GM18861 (cell line): ENCODE results near the gene MSMO1.
"Not testable (repeated sequence)": the region's sequence is repeated elsewhere in the genome, so short reads cannot be mapped to it uniquely, and the experiment has no call there.

Experiments used
- ATAC-seq: cut with Tn5 transposase; IDR thresholded peaks from one replicate; pipeline ENCODE4 v1.9.1; 2021; ENCODE audit not compliant: unreplicated experiment

Gene MSMO1

DNA sequence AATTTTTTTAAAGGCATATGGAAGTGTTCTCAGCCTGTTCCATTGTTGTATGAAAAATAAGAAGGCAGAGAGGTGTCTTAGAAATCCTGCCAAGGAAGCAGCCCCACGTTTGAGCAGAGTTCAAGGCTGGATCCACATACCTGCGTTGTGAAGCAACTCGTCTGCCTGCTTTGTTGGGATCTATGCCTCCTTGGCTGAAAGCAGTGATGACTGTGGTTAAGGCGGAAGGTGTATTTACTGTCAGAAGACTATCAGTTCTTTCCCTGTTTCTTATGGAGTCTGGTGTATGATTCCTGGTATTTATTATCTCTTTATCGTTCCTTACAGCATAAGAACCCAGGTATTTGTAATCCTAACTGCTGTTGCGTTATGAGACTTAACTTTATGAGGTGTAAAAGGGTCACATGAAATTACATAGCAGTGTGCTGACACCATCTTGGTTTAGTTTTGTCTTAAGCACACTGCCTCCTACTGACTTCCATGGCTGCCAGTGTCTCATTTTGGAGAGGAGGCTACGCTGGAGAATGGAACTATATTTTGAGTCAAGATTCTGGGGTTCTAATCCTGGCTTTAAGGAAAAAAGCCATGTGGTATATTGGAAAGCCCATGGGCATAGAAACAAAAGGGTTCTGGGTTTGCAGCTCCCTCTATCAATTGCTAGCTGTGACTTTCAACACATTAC, 3.1 kb upstream of the MSMO1 start:
- no peak for ATAC-seq

DNA sequence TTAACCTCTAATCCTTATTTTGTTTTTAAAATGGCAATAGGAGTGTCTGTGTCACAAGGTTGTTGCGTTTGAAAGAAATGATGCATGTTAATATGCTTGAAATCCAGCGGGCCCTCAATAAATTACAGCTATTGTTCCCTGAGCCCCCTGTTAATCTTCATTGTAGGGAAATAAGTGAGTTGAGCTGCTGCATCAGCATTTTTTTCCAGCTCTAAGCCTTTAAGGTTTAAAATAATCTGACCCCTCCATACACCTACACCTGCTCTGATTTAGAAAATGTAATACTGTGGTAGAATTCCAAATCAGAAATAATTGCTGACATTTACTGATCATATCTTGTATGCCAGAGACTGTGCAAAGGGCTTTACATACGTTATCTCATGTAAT, 2.6 kb upstream of the MSMO1 start:
- ATAC-seq = no peak

DNA sequence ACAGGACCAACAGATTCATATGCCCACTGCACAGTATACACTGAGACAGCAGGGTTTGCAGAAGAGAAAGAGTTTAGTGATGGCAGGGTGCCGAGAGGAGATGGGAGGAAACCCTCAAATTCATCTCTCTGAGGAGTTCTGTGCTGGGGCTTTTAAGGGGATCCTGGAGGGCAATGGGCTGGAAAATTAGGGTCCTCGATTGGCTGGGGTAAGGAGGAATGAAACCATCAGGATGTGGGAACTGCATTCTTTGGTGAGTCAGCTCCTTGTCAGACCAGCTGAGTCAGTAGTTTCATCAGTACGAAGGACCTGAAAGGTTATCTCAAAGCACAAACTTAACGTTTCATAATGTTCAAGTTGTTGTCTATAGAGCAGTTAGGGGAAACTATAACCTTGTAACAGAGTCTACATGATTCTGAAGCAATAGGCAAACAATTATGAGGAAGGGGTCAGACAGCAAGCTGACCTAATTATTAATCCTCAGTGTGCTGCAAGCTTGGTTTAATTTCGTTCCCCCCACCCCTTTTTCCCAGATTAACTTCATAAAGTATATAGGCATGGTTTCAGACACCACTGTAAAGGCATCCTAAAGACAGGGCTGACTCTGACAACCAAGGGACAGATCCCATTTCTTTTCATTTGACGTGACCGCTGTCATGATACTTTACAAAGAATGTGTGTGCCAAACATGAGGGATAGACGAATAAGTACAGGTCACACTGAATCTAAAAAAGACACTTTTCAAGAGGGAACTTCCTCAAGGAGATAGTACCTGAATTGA, 1.5 kb upstream of the MSMO1 start:
- ATAC-seq = no peak

DNA sequence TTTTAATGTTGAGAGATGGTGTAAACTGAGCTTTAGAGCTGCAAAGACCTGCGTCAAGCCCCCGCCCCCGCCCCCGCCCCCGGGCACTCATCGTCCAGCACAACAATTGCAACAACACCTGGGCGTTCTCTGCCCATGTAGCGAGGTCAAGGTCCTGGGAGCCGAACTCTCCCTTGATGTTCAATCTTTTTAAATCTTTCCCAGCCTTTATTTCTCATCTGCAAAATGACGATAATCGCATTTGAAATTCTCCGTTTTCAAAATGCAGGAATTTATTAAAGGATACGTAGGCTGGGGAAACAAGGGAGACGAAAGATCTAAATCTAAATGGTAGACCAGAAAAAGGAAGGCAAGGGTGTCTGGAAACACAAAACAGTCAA, 648 bp upstream of the MSMO1 start:
- ATAC-seq = no peak

- ATAC-seq = no peak
These were observed 594 bp downstream of the MSMO1 start for GRCh38 chr4:165328101-165328425.

DNA sequence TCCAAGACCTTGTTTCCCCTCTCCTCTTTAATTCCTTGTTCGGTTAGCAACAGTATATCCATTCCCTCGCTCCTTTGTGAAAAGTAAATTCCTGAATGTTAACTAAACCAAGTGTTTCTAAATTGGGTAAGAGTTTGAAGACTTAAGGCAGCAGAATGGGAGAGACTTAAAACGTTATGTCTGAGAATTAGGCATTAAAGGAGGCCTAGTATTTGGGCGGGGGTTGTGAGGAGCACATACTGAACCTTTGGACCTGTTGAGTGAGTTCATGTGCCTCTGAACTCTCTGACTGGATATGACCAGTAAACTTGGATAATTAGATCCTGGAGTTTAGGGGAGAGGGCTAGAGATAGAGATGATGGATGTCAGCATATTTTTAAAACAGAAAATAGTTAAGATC, 1.2 kb downstream of the MSMO1 start:
- ATAC-seq = no peak

- ATAC-seq = no peak
These were observed 2.6 kb downstream of the MSMO1 start for GRCh38 chr4:165330071-165330470.

DNA sequence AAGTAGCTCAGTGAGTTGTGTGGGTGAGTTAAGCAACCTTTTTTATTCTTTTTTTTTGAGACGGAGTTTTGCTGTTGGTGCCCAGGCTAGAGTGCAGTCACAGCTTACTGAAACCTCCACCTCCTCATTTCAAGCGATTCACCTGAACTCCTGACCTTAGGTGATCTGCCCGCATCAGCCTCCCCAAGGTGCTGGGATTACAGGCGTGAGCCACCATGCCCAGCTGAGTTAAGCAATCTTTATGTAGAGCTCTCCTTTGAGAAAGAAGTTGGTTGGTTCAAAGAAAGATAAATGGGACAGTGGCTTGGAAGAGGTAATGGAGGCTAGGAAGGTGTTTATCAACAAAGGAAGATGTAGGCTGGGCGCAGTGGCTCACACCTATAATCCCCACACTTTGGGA, 3.2 kb downstream of the MSMO1 start:
- no peak for ATAC-seq

GRCh38 chr4:165331359-165331758, 3.9 kb downstream of the MSMO1 start:
- no peak for ATAC-seq

GRCh38 chr4:165331823-165332222, 4.4 kb downstream of the MSMO1 start:
- ATAC-seq = no peak

DNA sequence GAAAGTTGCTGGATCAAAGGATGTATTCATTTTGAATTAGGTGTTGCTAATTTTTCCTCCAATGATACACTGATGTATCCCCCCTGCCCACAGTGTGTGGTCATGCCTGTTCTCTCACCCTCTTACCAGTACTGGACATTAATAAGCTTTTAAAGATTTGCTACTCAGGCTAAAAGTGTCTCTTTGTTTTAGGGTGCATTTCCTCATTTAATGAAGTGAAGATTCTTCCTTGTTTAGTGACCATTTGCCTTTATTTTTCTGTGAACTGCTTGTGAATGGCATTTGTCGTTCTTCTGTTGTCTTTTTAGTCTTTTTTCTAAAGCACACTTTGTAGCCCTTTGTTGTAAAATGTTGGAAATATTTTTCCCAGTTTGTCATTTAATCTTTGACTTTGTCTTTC, 5.0 kb downstream of the MSMO1 start:
- ATAC-seq = no peak

DNA sequence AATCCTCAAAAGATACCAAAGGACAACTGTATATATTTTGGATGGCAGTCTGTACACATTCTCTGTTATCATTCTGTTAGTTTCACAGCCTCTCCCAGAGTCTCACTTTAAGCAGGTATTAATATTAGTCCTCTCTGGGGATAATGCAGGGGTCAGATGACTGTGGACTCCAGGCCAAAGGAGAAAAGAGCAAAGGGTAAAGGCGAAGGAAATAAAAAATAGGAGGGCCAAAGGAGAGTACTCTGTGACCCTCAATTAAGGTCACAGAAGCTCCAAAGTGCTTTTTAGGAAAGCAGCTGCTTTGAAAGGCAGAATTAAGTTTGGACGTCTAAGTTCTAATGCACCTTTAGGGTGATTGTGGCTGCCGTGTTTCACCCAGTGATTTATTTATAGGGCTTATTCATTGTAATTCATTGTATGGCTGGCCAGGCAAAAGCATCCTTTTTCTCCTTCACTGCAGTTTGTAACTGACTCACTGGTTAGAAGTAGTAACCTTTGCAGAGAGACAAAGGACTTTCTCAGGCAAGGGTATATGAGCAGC, 7.8 kb downstream of the MSMO1 start:
- ATAC-seq = no peak

- no peak for ATAC-seq
These were observed 9.3 kb downstream of the MSMO1 start for GRCh38 chr4:165336743-165337142.

- not testable (repeated sequence) for ATAC-seq
These were observed 14.9 kb downstream of the MSMO1 start for GRCh38 chr4:165342340-165342739.

DNA sequence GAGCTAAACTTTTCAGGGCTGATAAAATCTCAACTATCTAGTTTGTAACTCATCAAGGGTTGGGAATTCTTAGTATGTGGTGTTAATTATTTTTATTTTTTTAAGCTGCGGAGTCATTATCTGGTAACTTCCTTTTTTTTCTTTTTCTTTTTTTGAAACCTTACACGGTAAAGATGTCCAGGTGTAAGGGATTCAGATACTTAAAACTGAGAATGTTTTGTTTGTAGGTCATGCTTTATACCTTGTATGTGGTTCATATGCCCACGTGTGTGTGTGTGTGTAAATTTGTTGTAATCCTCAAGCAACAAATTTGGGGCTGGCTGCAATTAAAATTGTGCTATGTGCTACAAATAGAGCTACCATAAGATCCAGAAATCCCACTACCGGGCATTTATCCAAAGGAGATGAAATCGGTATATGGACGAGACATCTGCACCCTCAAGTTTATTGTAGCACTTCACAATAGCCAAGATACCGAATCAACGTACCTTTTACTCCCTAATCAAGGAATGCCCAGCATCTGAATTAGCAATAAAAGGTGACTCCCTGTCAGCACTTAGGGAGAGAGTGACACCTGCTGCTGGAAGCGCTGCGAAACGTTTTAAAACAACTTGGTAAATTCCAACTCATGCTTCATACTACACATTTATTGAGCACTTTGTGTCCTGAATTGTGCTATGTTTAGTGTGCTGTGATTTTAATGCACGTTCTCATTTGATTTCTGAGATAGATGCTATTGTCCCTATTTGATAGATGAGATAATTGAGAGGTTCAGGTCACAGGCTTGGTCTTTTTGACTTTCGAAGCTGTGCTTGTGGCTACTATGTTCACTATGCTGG, 16.1 kb downstream of the MSMO1 start:
- ATAC-seq = no peak

GRCh38 chr4:165345666-165346417, 18.4 kb downstream of the MSMO1 start:
- no peak for ATAC-seq

- ATAC-seq = no peak
These were observed 20.4 kb downstream of the MSMO1 start for GRCh38 chr4:165347647-165348569.

GRCh38 chr4:165351359-165352130, 24.1 kb downstream of the MSMO1 start:
- no peak for ATAC-seq

- ATAC-seq = no peak
These were observed 28.4 kb downstream of the MSMO1 start for GRCh38 chr4:165355900-165356300.
